ENCODE results near the gene C5orf52.

- TF ChIP-seq, protein P1, sequence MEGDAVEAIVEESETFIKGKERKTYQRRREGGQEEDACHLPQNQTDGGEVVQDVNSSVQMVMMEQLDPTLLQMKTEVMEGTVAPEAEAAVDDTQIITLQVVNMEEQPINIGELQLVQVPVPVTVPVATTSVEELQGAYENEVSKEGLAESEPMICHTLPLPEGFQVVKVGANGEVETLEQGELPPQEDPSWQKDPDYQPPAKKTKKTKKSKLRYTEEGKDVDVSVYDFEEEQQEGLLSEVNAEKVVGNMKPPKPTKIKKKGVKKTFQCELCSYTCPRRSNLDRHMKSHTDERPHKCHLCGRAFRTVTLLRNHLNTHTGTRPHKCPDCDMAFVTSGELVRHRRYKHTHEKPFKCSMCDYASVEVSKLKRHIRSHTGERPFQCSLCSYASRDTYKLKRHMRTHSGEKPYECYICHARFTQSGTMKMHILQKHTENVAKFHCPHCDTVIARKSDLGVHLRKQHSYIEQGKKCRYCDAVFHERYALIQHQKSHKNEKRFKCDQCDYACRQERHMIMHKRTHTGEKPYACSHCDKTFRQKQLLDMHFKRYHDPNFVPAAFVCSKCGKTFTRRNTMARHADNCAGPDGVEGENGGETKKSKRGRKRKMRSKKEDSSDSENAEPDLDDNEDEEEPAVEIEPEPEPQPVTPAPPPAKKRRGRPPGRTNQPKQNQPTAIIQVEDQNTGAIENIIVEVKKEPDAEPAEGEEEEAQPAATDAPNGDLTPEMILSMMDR (IDR thresholded peaks at IDR 0.05) = no peak
- no peak for TF ChIP-seq KDM1A (IDR thresholded peaks at IDR 0.05; ENCODE audit: low read depth)
- no peak for TF ChIP-seq USF2 (IDR thresholded peaks at IDR 0.05)
- TF ChIP-seq POLR2A (IDR thresholded peaks at IDR 0.05; ENCODE audit: low read length) = no peak
- no peak for TF ChIP-seq RNF2 (IDR thresholded peaks at IDR 0.05; ENCODE audit: borderline replicate concordance, low read depth)
- no peak for TF ChIP-seq REST (IDR thresholded peaks at IDR 0.05)
Measured at GRCh38 chr5:157658893-157659292, 12.4 kb upstream of the C5orf52 start.

All from A549 (cell line).